ENCODE results near the gene CIT. TPM values are rescaled to one million over a fixed set of nuclear protein-coding genes. Genes with fewer than 3 reads are reported as not detected.

CIT gene
- total and polyA plus RNA-seq, 10 of the 15 experiments (the other 5 are each of a cell fraction or from before 2014, with no cell fraction given): 1.0 to 38.2 (median 14.9) TPM

- Histone ChIP-seq H3K9me3 (replicated peaks; ENCODE audit: control insufficient read depth, insufficient read depth, low read length) (no peaks in the 10 kb centered on the region), H2AFZ (ENCODE audit: control insufficient read depth, low read depth, low read length) (no peak overlapping the region), H3K79me2 (ENCODE audit: control insufficient read depth, insufficient read depth, low read length) (no peaks in the 10 kb centered on the region), H3K36me3 (ENCODE audit: control insufficient read depth in 2 of 2, insufficient read depth in 2 of 2, low read length in 1 of 2) (peaks cover 3 to 9% of the 10 kb centered on the region in 2 experiments; a peak in 3 of 4 replicates), H3K9ac (ENCODE audit: control insufficient read depth, insufficient read depth, low read length) (no peak overlapping the region), H3K27ac (ENCODE audit: control insufficient read depth, insufficient read depth) (no peak overlapping the region), H3K27me3 (replicated peaks in 1 of 2; ENCODE audit: control insufficient read depth in 2 of 2, insufficient read depth in 2 of 2, low read length in 1 of 2) (no peaks in the 10 kb centered on the region), H4K20me1 (ENCODE audit: control insufficient read depth, insufficient read depth) (no peaks in the 10 kb centered on the region), H3K4me3 (no peak overlapping the region), H3K4me1 (ENCODE audit: control insufficient read depth, insufficient read depth, low read length) (no peaks in the 10 kb centered on the region), H3K4me2 (ENCODE audit: control insufficient read depth, insufficient read depth) (no peak overlapping the region)
- SMC1A ChIA-PET (ENCODE audit: uncharacterized antibody, unreplicated experiment): no interaction called here
- intact Hi-C loops (cut with micrococcal nuclease; ENCODE audit: unreplicated experiment): no loop called here
- WGBS (ENCODE audit: insufficient coverage, insufficient replicate concordance, low lambda C conversion rate, missing lambda C conversion rate): 96% methylated on average over 4 of the region's 4 CpGs
- in situ Hi-C loops (cut with MboI): no loop called here
- FAIRE-seq (no peak), ATAC-seq (no peak), DNase-seq (ENCODE audit: low read depth, low spot score) (no peak)
- no TSS peak for BruUV-seq (replicated peaks)
- TF ChIP-seq NR2C1 (IDR thresholded peaks at IDR 0.05): no peak
- no peak for TF ChIP-seq CBX5 (IDR thresholded peaks at IDR 0.05; ENCODE audit: low read depth)
- TF ChIP-seq SMAD1 (IDR thresholded peaks at IDR 0.05; ENCODE audit: low read depth, partially characterized antibody): no peak
- no peak for TF ChIP-seq BCL11A (IDR thresholded peaks at IDR 0.05; ENCODE audit: low read depth, low read length)
- no peak for TF ChIP-seq CHD4 (IDR thresholded peaks at IDR 0.05)
- no peak for TF ChIP-seq PML (IDR thresholded peaks at IDR 0.05; ENCODE audit: low read length)
- POLR2A ChIA-PET: no interaction called here
- RAD21 ChIA-PET (ENCODE audit: unreplicated experiment): no interaction called here
- CTCF ChIA-PET: interaction anchor here (0.7 kb wide), 1 partner anchor 16 kb away, joined by 3 read pairs; no protein-coding TSS in a partner anchor
Measured at GRCh38 chr12:119796292-119796691, 80.8 kb downstream of the CIT start.

GRCh38 chr12:119791453-119791852 is 85.7 kb downstream of the CIT start:
- no TSS peak for BruUV-seq (replicated peaks)
- intact Hi-C loops (cut with micrococcal nuclease; ENCODE audit: unreplicated experiment): no loop called here
- Histone ChIP-seq H3K4me1 (ENCODE audit: control insufficient read depth, insufficient read depth, low read length) (no peaks in the 10 kb centered on the region), H3K27ac (ENCODE audit: control insufficient read depth, insufficient read depth) (no peak overlapping the region), H3K79me2 (ENCODE audit: control insufficient read depth, insufficient read depth, low read length) (no peaks in the 10 kb centered on the region; the same call in 1 of the 2 replicates), H3K4me3 (no peak overlapping the region), H2AFZ (ENCODE audit: control insufficient read depth, low read depth, low read length) (no peak overlapping the region), H3K9ac (ENCODE audit: control insufficient read depth, insufficient read depth, low read length) (no peak overlapping the region), H3K4me2 (ENCODE audit: control insufficient read depth, insufficient read depth) (no peak overlapping the region), H4K20me1 (ENCODE audit: control insufficient read depth, insufficient read depth) (no peaks in the 10 kb centered on the region), H3K27me3 (replicated peaks in 1 of 2; ENCODE audit: control insufficient read depth in 2 of 2, insufficient read depth in 2 of 2, low read length in 1 of 2) (no peaks in the 10 kb centered on the region), H3K36me3 (ENCODE audit: control insufficient read depth in 2 of 2, insufficient read depth in 2 of 2, low read length in 1 of 2) (peaks cover 3 to 5% of the 10 kb centered on the region in 2 experiments; a peak in 3 of 4 replicates), H3K9me3 (replicated peaks; ENCODE audit: control insufficient read depth, insufficient read depth, low read length) (no peaks in the 10 kb centered on the region)
- ATAC-seq: no peak
- no peak for FAIRE-seq
- DNase-seq (ENCODE audit: low read depth, low spot score): no peak
- ChIA-PET RAD21 (ENCODE audit: unreplicated experiment) (interaction anchor here (1.2 kb wide), 1 partner anchor 296 kb away, joined by 3 read pairs; no protein-coding TSS in a partner anchor), SMC1A (ENCODE audit: uncharacterized antibody, unreplicated experiment) (no interaction called here), POLR2A (interaction anchor here (0.5 kb wide), 1 partner anchor 87 kb away, joined by 3 read pairs; no protein-coding TSS in a partner anchor), CTCF (interaction anchor here (2.4 kb wide), 1 partner anchor 11 kb away, joined by 9 read pairs; no protein-coding TSS in a partner anchor)
- 90% methylated on average over 9 of the region's 9 CpGs for WGBS (ENCODE audit: insufficient coverage, insufficient replicate concordance, low lambda C conversion rate, missing lambda C conversion rate)
- in situ Hi-C loops (cut with MboI): no loop called here
- TF ChIP-seq HDAC6 (IDR thresholded peaks at IDR 0.05; ENCODE audit: unreplicated experiment) (no peak), EED (IDR thresholded peaks at IDR 0.05; ENCODE audit: low read depth) (no peak), DPF2 (IDR thresholded peaks at IDR 0.05) (no peak), NBN (IDR thresholded peaks at IDR 0.05) (no peak), ZBTB33 (IDR thresholded peaks at IDR 0.05) (no peak), ZBTB4 (CRISPR knock-in tag; IDR thresholded peaks at IDR 0.05) (no peak), JUND (IDR thresholded peaks at IDR 0.05; ENCODE audit: low read depth, low read length) (no peak), RBBP5 (conservative IDR thresholded peaks at IDR 0.05) (no peak), NRF1 (conservative IDR thresholded peaks at IDR 0.05; ENCODE audit: low read depth, low read length) (no peak), SRF (IDR thresholded peaks at IDR 0.05; ENCODE audit: low read depth in 2 of 2, low read length in 2 of 2) (no peak)
